IPS-18c (cell line): Measurements from ENCODE around the gene CYTIP.

ENCODE experiments used
- H3K4me3 ChIP-seq: 2 replicates; pipeline ENCODE4 v1.7.0; 2013; ENCODE audit warnings: low read depth, mild to moderate bottlenecking, low read length, moderate library complexity; ENCODE audit not compliant: insufficient read depth
- H3K9me3 ChIP-seq: one replicate; pipeline ENCODE4 v1.6.1; 2013; ENCODE audit warnings: mild to moderate bottlenecking, low read length, moderate library complexity; ENCODE audit not compliant: control insufficient read depth, insufficient read depth

Gene CYTIP

DNA sequence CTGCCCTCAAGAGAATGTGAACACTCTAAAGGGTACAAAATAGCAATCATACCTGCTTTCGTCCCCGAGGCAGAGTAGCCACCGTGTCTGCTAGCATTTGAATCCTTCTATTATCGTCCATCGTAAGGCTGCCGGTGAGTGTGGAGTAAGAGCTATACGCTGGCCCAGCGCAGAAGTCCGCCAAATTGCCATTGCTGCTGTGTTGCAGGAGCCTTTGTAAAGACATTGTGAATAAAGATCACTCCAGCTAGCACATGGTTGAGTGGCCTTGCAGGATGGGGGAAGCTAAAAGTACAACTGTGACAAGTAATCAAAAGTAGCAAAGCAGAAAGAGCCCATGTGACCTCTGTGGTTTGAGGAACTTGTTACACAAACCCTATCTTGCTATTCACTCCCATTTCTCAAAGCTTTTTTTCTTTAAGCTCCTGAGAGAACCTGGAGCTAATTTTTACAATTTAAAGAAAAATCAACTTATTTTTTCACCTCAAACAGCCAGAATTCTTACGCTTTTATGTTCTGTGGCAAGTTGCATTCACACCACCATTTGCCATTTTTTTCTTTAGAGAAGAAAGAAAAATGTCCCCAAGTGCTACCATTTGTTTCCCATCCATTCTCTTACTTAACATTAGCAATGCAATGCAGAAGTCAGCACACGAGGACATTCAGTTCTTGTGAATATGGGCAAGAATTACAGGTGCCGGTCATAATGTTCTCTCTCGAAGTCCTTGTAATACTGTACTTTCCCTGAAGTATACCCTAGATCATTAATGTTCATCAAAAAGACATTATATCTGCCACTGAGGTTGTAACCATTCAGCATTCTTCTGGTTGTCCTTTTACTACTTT lies at the start of gene CYTIP:
Gene CYTIP, minus strand, starts transcription at position 295 of the 846 bp plus-strand sequence. Its CDS starts 69 bp downstream, at position 226.
- Histone ChIP-seq H3K4me3 (no peak within 1 kb of the TSS), H3K9me3 (no peaks in the 10 kb centered on the region)

DNA sequence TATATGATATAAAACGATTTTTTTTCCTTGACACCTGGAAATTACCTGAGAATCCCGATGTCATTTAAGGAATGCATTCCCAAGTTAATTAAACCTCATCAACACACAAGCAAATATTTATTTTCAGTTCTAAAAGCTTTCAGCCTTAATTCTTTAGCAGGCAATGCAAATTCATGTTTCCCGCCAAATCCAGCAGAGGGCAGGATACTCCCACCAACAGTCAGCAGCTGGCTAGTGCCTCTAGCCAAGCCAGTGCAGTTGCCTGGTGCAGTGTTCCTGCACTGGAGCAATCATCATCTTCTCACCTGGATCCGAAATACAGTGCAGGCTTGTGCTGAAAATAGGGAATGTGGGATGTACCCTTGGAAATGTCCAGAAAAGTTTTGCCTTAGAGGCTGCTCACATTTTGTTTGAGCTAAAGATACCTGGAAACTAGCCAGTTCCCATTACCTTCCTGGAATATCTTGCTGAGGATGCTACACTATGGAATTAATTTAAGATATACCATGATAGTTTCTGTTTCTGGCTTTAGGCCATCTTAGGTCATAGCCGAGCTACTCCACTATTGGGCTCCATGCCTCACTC lies 48.4 kb upstream of the CYTIP start:
- Histone ChIP-seq H3K9me3 (peaks cover 2% of the 10 kb centered on the region), H3K4me3 (no peak overlapping the region)

GRCh38 chr2:157489983-157490382 lies 46.1 kb upstream of the CYTIP start:
- peaks cover 2% of the 10 kb centered on the region for H3K9me3 ChIP-seq
- no peak overlapping the region for H3K4me3 ChIP-seq

GRCh38 chr2:157488877-157489276 lies 45.0 kb upstream of the CYTIP start:
- Histone ChIP-seq H3K4me3 (no peak overlapping the region), H3K9me3 (peaks cover 2% of the 10 kb centered on the region)

GRCh38 chr2:157487747-157488146 lies 43.9 kb upstream of the CYTIP start:
- Histone ChIP-seq H3K4me3 (no peak overlapping the region), H3K9me3 (peaks cover 2% of the 10 kb centered on the region)

DNA sequence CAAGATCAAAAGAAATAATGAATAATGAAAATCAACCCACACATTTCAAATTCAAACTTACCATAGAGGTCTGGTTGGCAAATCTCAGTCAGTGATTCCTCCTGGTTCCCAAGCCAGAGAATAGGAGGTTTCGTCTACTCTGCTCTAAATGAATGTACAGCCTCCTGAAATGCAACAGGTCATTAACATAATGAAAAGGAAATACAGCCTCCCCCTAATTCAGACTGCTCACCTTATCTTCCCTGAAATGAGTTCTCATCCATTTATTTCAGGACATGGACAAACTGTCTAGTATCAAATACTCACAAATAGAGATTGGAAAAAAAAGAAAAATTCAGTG lies 43.4 kb upstream of the CYTIP start:
- Histone ChIP-seq H3K9me3 (peaks cover 2% of the 10 kb centered on the region), H3K4me3 (no peak overlapping the region)

DNA sequence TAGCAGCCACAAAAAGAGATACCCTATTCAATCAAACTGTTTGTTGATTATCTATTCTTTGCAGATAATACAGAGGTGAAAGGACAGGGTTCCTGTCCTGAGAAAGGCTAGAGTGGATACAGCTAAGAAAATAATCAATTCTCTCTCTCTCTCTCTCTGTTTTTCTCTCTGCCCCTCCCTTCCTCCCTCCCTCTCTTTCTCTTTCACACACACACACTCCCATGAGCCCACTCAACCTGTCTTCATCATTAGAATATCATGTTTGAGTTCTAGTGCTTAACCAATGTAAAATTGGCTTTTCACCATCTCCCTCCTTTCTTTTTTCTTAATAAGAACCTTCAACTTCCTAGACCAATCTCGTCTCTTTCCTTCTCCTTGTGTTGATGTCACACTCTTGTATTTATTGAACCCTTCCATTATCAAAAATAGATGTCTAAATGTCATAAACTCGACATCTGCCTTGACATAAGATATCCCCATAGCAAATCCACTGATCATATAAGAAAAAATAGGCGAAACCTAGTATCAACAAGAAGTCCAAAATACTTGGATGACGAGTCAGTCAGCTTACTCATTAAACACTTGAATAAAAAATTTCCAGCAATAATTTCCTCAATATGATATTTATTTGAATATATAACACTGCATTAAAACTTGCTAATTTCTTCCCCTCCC lies 42.8 kb upstream of the CYTIP start:
- Histone ChIP-seq H3K9me3 (peaks cover 2% of the 10 kb centered on the region), H3K4me3 (no peak overlapping the region)

DNA sequence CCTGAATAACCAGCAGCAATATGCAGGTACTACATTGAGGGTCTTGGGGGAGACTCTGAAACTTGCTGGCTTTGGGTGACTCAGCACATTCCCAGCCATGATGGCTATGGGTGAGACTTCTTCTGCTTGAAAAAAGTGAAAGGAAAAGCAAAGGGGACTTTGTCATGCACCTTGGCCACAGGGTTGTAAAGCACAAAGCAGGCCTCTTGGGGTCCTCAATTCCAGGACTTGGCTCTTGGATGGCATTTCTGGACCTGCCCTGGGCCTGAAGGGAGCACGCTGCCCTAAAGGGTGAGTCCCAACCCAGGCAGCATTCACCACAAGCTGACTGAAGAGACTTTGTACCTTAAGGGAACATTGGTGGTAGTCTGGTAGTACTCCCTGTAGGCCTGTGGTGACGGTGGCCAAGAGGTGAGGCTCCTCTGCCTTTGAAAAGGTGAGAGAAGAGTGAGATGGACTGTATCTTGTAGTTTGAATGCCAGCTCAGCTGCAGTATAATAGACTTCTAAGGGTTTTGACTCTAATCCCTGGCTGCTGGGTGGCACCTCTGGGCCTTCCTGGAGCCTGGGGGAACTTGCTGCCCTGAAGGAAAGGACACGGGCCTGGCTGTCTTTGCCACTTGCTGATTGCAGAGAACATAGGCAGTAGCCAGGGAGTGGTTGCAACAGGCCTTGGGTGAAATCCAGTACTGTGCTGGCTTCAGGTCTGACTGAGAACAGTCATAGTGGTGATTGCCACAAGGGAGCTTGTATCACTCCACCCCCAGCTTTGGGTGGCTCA lies 36.5 kb upstream of the CYTIP start:
- H3K4me3 ChIP-seq: no peak overlapping the region
- no peaks in the 10 kb centered on the region for H3K9me3 ChIP-seq

DNA sequence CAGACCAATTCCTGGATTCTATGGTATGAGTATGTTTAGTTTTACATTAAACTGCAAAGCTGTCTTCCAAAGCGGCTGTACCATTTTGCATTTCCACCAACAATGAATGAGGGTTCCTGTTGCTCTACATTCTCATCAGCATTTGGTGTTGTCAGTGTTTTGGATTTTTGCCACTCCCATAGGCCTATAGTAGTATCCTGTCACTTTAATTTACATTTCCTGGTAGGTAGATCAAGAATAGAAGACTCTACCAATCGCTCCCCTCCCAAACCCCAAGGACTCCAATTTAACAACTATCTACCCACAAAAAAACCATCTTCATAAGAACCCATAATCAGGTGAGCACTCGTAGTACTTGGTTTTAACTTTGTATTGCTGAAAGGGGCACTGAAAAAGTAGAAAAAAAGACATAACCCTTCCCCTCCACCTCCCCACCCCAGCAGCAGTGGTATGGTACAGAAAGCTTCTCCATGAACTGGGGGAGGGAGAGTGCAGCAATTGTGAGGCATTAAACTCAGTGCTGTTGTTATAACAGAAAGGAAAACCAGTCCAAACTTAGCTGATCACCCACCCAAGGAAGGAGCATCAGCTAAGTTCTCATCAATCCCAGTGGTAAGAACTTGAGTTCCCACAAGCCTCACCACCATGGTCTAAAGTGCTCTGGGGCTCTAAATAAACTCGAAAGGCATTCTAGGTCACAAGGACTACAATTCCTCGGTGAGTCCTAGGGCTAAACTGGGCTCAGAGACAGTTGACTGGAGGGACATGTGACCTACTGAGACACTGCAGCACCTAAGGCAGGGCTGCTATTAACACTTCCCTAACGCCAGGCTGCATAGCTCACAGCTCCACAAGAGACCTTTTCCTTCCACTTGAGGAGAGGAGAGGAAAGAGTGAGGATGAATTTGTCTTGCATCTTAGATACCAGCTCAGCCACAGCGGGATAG lies 35.5 kb upstream of the CYTIP start:
- H3K9me3 ChIP-seq: no peaks in the 10 kb centered on the region
- no peak overlapping the region for H3K4me3 ChIP-seq

DNA sequence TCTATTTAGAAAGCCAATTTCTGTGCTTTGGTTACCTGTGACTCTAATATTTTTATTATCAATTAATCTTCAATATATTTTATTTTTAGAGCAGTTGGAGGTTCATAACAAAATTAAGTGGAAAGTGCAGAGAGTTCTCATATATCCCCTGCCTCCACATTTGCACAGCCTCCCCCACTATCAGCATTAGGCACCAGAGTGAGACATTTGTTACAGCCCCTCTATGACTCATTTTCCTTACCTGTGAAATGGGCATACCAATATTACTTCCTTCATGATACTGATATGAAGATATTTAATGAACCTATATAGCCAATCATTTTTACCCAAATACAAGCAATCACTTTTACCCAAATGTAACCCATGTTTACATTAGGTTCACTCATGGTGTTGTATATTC lies 34.0 kb upstream of the CYTIP start:
- no peaks in the 10 kb centered on the region for H3K9me3 ChIP-seq
- H3K4me3 ChIP-seq: no peak overlapping the region

DNA sequence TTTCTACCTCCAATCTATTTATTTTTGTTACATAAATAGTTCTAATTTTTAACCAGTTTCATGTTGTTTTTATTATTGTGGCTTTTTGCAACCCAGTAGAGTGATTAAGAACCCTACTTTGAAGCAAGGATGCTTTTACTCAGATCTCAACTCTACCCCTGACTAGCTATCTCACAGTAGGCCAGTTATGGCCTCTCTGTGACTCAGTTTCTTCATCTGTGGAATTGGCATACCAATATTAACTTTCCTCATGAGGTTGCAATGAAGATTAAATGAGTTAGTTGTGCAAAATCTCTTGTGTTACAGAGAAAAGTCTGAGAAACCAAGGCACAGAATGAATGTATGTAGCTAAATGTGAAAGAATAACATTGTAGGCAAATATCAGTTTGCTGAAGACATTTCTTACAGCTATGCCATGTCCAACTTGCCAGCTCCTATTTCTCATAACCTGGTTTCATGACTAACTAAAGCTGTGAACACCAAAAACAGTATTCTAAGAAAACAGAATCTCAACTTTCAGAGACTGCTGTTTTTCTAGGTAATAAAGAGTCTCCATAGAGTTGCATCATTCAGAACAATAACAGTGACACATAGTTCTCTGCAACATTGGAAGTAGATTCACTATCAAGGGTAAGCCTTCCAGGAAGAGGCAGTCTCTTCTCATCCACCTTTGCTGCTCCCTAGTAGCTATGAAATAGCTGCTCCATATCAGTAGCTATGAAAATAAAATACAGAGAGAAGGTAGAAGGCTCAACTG lies 33.2 kb upstream of the CYTIP start:
- no peaks in the 10 kb centered on the region for H3K9me3 ChIP-seq
- no peak overlapping the region for H3K4me3 ChIP-seq

- Histone ChIP-seq H3K9me3 (no peaks in the 10 kb centered on the region), H3K4me3 (no peak overlapping the region)
Observed at GRCh38 chr2:157475722-157476390, 32.0 kb upstream of the CYTIP start.

- no peak overlapping the region for H3K4me3 ChIP-seq
- no peaks in the 10 kb centered on the region for H3K9me3 ChIP-seq
Observed at GRCh38 chr2:157473581-157473980, 29.7 kb upstream of the CYTIP start.

GRCh38 chr2:157471078-157471477 lies 27.2 kb upstream of the CYTIP start:
- Histone ChIP-seq H3K9me3 (no peaks in the 10 kb centered on the region), H3K4me3 (no peak overlapping the region)

DNA sequence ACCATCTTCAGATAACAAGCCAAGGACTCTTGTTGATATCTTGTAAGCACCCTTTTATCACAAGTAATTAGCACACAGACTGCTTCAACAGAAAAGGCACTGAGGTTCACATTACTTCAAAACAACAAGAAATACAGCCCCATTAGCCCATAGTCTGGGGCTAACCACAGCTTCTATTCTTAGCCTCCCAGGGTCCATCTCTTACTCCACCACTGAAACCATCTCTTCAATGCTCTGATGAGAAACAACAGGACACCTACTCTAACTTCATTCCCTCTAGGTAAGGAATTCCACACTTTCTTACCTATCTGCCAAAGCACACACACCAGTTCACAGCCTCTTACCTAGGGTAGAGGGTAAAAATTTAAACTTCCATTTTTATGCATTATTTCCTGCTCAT lies 26.4 kb upstream of the CYTIP start:
- Histone ChIP-seq H3K4me3 (no peak overlapping the region), H3K9me3 (no peaks in the 10 kb centered on the region)
